HG03135 (cell line): Measurements from ENCODE around the gene E2F3.

Experiments used
- ATAC-seq: cut with Tn5 transposase; IDR thresholded peaks from one replicate; pipeline ENCODE4 v1.9.1; 2021; ENCODE audit warnings: mild to moderate bottlenecking, moderate library complexity; ENCODE audit not compliant: unreplicated experiment

The E2F3 gene

DNA sequence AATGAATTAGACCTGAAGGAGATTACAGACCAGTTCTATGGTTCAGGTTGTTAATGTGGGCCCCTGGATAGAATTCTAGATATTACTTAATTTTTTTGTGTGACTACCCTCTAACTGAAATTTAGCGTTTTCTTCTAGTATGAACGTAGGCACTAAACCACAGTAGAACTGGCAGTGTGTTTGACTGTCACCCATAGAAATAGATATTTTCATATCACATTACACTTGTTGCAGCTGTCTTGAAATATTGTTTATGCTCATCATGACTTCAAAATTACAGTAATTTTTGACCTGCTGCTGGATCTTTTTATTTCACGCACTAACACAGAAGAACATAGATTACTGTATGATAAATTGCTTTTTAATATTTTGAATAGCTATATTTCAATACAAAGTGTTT lies 31.6 kb downstream of the E2F3 start:
- ATAC-seq: no peak

DNA sequence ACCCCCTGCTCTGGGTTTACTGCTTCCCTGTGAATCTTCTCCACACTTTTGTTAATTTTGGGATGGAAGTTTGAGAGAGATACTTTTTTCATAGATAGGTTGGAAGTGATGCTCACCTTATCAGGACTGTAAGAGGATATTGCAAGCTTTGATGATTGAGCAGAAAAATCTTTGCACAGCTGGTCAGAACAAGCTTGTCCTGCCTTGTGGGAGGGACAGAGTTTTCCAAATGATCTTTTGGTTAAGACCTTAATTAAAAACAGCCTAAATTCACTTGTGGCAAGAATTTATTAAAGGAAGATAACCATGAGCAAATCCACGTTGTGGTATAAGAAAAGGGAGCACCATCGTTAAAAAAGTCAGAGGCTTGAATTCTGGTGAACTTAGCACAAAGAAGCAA lies 32.2 kb downstream of the E2F3 start:
- no peak for ATAC-seq

DNA sequence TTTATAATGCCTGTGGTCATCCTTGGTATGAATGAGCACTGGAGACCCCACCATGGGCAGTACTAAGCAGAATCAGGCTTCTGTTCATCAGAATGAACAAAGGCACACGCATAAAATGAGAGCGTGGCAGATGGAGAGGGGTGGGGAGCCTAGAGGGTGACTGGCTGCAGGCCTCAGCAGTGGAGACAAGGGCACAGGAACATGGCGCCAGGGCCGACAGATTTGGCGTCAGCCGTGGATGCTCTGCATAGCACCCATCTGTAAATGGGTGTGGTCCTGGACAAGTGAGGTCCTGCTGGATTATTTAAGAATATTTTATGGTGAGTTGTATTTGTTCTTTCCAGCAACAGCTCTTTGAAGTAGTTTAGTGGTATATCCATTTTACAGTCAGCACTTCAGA lies 33.1 kb downstream of the E2F3 start:
- ATAC-seq: no peak

DNA sequence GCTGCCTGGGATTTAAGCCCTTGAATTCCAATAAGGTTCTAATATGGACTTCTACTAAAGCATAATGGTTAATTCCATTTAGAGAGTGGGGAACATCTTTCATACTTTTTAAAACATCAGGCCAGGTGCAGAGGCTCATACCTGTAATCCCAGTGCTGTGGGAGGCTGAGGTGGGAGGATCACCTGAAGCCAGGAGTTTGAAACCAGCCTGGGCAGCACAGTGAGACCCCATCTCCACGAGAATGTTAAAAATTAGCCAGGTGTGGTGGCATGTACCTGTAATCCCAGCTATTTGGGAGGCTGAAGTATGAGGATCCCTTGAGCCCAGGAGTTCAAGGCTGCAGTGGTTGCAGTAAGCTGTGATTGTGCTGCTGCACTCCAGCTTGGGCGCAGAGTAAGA lies 35.0 kb downstream of the E2F3 start:
- no peak for ATAC-seq

DNA sequence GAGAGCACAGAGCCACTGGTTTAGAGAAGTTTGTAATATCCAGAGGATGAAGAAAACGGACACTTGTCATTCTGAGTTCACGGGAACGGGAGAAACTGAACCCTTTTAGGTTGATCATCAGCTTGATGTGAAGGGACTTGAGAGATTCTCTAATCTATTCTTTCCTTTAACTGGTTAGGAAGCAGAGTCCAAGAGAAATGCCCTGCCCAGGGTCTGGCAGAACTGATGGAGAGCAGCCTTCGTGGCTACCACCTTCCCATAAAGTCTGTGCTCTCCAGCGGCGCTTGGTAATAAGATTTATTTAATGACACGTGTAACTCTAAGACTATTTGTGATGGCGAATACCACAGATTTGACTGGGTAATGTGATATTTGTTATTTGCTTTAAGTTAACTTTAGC lies 36.0 kb downstream of the E2F3 start:
- ATAC-seq: no peak

DNA sequence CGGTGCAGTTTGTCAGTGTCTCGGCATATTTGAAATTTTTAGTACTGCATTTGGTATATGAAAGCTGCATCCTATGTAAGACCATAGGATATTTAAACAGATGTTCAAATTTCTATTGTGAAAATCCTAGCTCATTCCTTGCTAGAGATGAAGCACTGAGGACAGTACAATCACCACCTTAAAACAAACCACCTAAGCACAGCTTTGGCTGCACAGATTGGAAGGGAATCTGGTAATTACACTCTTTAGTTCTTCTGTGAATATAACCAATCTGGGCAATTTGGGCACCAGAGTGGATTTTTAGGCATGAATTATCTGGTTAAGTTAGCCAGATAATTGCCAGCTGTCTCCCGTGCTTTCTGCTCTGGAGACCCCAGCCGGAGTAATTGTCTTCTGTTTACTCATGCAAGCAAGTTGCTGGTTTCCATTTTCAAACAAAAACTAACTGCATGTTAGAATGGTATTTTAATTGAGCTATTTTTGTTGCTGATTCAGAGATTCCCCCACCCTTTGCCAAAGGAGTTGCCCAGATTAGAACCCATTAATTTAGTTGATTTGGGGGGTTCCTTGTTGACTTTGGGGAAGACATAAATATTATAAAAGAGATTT lies 36.9 kb downstream of the E2F3 start:
- ATAC-seq: no peak

DNA sequence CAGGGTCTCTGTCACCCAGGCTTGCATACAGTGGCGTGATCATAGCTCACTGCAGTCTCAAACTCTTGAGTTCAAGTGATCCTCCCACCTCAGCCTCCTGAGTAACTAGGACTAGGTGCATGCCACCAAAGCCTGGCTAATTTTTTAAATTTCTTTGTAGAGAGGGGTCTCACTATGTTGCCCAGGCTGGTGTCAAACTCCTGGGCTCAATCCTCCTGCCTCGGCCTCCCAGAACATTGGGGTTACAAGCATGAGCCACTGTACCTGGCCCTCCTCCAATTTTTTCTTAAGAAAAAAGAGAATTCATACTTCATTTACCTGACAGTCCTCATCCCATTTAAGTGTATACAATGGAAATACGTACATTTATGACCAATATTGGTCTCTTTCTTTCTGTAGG lies 37.9 kb downstream of the E2F3 start:
- ATAC-seq: no peak

DNA sequence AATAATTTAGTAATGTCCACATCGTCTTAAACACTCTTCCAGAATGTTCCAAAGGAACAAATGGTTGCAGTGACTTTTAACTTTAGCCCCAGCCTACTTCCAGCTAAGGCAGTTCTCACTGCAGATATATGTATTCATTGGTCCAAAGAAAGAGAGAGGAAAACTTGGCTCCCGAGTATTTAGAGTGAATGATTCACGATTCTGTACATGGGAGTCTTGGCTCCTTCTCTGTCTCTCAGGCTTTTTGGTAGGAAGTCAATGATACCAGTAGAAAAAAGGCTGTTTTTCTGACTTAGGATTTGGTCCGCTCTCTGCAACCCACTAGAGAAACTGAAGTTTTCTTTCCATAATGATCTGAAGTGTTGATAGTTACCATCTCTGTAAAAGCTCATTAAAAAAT lies 38.6 kb downstream of the E2F3 start:
- no peak for ATAC-seq

DNA sequence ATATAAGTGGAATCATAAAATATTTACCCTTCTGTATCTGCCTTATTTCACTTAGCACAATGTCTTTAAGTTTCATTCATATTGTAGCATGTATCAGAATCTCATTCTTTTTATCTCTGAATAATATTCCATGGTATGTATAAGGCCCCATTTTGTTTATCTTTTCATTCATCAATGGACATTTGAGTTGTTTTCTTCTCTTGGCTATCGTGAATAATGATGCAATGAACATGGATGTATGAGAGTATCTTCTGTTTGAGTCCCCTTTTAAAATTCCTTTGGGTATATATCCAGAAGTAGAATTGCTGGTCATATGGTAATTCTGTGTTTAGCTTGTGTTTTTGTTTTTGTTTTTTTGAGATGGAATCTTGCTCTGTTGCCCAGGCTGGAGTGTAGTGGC lies 39.6 kb downstream of the E2F3 start:
- no peak for ATAC-seq

DNA sequence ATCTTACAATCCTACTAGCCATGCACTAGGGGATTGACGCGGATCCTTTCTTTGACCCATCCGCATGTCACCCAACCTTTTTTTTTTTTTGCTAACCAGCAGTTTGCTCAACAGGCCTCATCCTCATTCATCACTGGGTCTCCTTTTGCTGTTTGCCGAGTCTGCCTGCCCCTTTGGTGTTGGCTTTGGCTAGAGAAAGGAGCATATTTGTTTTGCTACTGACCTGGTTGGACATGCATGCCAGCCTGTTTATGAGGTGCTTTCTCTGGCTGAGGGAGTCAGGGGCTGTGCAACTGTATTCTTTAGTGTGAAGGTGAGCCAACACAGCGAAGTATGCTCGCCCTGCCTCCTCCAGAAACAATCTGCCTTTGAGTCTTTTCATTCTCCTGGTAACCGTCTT lies 40.2 kb downstream of the E2F3 start:
- ATAC-seq: no peak

DNA sequence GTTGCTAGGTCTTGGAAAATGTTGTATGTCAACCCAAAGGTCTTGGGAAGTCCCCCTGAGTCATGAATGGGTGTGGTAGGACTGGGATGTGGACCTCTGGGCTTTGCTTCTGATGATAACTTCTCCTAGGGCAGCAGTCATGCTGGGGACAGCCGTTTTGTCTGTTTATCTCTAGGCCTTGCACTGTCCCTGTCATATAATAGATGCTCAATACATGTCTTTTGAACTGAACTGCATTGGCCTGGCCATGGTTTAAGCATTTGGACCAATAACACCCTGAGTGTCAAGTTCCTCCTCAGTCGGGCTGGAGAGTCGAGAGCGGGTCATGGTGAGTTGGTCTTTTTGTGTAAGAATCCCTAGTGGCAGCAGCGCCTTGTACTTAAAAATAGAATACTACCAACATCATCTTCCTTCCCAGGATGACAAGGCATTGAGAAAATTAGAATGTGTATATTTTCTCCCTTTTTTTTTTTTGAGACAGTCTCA lies 43.1 kb downstream of the E2F3 start:
- no peak for ATAC-seq

DNA sequence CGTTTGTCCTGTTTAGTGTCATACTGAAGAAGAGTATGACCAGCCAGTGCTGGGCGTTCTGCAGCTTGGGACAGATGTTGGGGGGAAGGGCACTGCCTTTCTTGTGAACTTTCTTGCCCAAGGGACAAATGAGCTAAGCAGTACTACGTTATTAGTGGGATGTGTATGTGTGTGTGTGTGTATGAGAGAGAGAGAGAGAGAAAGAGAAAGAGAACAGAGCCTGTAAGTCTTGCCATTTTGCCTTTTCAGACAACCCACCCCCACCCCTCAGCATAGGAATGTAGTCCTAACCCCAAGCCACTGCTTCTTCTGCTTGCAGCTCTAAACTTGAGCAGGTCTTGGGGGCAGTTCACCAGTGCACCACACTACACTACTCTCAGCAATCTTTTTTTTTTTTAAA lies 45.5 kb downstream of the E2F3 start:
- no peak for ATAC-seq

DNA sequence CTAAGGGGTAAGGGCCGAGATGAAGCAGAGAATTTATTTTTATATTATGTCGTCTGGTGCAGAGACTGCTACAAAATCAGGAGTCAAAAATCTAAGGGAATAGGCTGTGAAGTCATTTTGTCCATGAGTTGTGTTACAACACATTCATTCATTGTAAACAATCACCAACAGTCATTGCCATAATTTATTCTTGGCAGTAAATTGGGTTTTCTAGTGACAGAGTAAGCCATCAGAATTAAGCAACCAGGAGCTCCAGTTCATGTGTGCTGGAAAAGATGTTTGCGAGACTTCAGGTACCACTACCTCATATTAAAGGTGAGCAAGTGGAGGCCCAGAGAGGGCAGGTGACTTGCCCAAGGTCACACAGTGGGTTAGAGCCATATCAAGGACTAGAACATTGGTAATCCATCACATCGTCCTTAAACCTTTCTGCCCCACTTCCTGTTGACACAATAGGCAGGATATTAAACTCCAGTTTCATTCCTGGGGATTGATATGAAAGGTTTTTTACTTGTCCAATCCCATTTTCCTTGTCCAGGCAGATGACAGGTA lies 46.0 kb downstream of the E2F3 start:
- no peak for ATAC-seq

DNA sequence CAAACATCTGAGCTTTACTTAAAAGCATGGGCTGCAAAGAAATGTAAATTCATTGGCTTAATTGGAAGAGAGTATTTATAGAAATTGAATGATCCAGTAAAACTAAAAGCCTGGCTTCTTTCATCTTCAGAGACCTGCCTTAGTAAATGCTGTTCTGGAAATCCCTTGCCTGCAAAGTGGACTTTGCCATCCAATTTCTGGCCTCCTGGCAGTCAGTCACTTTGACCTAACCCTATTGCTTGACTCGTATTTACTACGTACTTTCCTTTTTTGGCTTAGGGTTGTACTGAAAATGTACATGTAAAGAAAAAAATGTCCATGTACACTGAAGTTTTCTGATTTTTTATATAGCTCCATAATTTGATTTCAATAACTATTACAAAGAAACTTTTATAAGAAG lies 47.1 kb downstream of the E2F3 start:
- ATAC-seq: no peak

DNA sequence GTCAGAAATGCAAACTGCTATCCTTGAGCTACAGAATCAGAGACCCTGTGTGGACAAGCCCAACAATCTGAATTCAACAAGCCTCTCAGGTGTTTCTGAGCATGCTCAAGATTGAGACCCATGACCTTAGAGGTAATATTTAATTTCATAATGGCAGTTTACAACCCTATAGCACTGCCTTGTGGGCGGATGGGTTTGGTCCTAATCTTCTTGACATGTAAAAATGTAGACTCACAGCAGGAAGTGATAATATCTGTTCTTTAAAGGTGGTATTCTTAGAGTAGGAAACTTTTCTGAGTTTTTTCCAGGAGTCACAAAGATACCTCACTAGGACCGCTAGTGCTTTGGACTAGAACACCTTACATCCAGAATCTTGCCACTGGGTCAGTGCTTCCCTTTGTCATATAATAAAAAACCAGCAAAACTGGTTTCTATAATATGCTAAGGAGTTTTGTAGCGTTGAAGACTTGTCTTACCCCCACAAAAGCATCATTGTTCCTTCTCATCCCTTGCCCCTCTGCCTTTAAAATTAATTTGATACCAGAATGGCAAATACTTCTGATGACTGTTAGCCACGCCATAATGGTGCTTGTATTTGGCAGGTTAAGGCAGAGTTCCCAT lies 52.6 kb downstream of the E2F3 start:
- ATAC-seq: no peak

DNA sequence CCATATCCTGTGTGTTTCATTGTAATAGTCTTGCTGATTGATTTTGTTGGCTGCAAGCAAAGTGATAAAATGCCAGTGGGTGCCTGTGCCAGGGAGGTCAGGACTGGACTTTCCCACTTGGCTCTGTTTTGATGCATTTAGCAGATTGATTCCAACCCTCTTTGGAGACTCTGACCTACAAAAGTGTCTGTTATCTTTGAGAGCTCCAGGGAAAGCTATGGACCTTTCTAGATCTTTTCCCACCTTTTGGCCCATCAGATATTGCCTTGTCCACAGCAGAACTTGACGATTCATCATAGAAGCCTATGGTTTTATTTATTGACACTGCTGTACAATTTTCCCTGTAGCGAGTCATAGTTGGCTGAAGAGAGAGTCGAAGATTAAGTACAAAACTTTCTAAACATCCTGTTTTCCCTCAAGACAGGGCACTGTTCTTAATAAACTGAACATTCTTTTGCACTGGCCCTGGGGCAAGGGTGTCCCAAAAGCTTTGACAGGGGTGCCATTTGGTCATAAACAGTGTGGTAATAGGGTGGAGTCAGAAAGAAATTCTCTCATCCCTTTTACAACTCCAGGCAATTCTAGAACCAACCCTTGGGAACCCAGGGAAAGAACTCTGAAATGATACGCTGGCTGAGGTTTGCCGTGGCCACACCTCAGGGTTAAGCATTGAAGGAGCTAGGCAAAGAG lies 53.7 kb downstream of the E2F3 start:
- no peak for ATAC-seq

DNA sequence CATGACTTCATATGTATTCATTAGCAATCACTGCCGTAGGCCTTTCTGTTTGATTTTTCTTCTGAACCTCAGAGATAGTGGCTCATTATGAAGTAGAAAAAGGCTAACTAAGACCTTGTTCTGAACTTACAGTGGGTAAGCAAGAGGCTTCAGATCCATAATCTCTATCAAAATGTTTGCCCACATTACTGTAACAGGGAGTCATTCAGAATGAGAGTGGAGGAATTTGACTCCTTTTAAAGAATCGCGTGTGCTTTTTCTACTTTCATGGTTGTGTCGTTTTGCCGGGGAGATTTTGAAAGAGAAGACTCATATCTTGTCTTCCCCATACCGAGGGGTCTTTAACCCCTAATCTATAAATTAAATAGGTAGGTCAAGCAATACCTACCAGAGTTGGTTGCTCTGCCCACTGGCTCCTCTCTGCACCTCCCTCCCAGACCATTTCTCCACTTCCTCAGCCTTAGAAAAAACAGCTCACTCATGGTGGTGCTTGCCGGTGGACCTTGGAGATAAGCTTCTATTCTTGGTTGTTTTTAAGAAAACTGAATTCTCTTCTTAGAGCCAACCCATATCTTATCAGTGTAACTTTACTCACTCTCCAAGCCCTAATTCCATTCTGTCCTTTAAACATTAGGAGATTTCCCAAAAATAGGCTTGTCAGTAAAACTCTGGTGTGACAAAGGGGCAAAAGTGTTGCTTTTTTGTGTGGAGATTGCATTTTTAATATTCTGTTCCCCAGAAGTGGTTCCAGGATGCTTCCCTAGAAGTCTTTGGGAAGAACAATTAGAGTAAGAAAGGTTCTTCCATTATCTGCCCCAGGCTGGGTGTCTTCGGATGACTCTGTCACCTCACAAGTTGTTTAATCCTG lies 56.6 kb downstream of the E2F3 start:
- no peak for ATAC-seq

DNA sequence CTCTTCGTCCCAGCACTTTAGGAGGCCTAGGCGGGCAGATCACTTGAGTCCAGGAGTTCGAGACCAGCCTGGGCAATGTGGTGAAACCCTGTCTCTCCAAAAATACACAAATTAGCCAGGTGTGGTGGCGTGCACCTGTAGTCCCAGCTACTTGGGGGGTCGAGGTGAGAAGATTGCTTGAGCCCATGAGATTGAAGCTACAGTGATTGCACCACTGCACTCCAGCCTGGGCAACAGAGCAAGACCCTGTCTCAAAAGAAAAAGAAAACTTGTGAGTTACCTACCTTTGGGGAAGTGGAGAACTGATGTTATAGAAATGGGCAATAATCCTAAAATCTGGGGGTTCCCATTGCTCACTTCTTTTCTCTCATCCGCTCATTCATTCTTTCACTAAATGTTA lies 58.0 kb downstream of the E2F3 start:
- no peak for ATAC-seq

DNA sequence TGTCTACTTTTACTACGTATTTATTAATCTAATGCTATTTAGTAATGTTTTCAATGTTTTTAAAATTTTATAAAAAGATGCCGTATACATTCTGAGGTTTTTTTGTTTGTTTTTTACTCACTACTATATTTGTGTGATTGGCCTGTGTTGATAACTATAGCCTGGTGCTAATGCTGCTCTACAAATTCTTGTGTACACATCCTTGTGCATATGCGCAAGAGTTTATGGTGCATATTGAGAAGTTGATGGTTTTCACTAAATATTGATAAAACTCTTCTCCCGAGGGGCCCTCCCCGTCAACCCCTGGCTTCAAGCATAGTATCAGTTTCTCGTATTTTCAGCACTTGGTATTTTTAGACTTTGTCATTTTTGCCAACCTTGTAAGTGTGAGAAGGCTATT lies 59.9 kb downstream of the E2F3 start:
- no peak for ATAC-seq

DNA sequence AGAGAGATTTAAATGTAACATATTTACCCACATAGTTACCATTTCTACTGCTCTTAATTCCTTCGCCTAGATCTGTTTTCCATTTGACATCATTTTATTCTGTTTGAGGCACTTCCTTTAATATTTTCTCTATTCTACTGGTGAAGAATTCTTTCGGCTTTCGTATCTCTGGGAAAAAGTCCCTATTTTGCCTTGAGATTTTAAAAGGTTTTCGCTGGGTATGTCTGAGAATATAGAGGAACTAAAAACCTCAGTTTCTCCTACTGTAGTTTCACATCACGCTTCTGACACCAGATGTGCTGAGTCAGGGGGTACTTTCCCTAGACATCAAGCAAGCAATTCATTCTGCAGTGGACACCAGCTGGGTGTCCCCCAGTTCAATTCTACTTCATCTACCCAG lies 61.7 kb downstream of the E2F3 start:
- ATAC-seq: no peak

DNA sequence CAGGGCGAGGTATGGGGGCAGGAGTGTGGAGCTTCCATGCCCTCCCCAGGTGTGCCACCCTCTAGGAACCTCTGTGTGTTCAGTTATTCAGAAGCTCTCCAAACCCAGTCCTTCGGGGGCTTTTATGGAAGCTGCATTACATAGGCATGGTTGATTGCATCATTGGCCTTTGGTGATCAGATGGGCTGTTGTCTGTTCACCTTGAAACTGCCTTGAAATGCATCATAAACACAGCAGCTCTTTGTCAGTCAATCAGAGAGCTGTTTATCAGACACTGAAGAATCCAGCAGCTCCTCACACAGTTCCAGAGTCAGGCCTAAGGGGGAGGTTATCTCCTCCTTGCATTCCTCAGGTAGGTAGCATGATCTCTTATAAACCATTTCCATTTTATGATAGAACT lies 62.4 kb downstream of the E2F3 start:
- ATAC-seq: no peak
